Embryonic facial prominence (tissue), 1 donor: ENCODE measurements around the gene ZNF598.

Source experiments
- DNase-seq: peaks from one replicate; pipeline ENCODE4 v3.0.0-alpha.2; 2016; ENCODE audit errors: extremely low spot score

Gene ZNF598

GRCh38 chr16:2009791-2010510 is at the start of gene ZNF598:
ZNF598 (minus strand) TSS chr16:2009821.
- peak; percentile 80 for DNase-seq

- no peak for DNase-seq
Measured at GRCh38 chr16:2058872-2059271, 49.3 kb upstream of the ZNF598 start.

GRCh38 chr16:2058420-2058819 is 48.8 kb upstream of the ZNF598 start:
- DNase-seq: no peak

GRCh38 chr16:2057438-2057837 is 47.8 kb upstream of the ZNF598 start:
- DNase-seq: no peak

GRCh38 chr16:2056681-2057407 is 47.2 kb upstream of the ZNF598 start:
- DNase-seq: no peak

- no peak for DNase-seq
Measured at GRCh38 chr16:2056077-2056476, 46.5 kb upstream of the ZNF598 start.

GRCh38 chr16:2054543-2055245 is 45.1 kb upstream of the ZNF598 start:
- DNase-seq: no peak

- no peak for DNase-seq
Measured at GRCh38 chr16:2053897-2054296, 44.3 kb upstream of the ZNF598 start.

- no peak for DNase-seq
Measured at GRCh38 chr16:2053211-2053610, 43.6 kb upstream of the ZNF598 start.

GRCh38 chr16:2048116-2048543 is 38.5 kb upstream of the ZNF598 start:
- DNase-seq: no peak

- DNase-seq: peak; percentile 86
Measured at GRCh38 chr16:2047330-2048115, 37.9 kb upstream of the ZNF598 start, which contains the start of the genes NTHL1 and TSC2. NTHL1 (minus strand) TSS chr16:2047834; CDS start chr16:2047823, 11 bp downstream. TSC2 (plus strand) TSS chr16:2047985; CDS start chr16:2048616, 631 bp downstream.

- DNase-seq: no peak
Measured at GRCh38 chr16:2046893-2047329, 37.3 kb upstream of the ZNF598 start.

GRCh38 chr16:2045965-2046892 is 36.6 kb upstream of the ZNF598 start:
- DNase-seq: no peak

- no peak for DNase-seq
Measured at GRCh38 chr16:2044541-2044940, 34.9 kb upstream of the ZNF598 start.

- no peak for DNase-seq
Measured at GRCh38 chr16:2043667-2044451, 34.2 kb upstream of the ZNF598 start.

GRCh38 chr16:2042986-2043666 is 33.5 kb upstream of the ZNF598 start:
- no peak for DNase-seq

GRCh38 chr16:2042171-2042985 is 32.8 kb upstream of the ZNF598 start:
- no peak for DNase-seq
